ENCODE results near the gene WNT4.

- TF ChIP-seq CTCF (IDR thresholded peaks at IDR 0.05), result no peak
- no peak for TF ChIP-seq POLR2AphosphoS5 (IDR thresholded peaks at IDR 0.05; ENCODE audit: low read depth, low read length)
Observed at GRCh38 chr1:22139817-22140216, 3.1 kb downstream of the WNT4 start.
